Pancreas (tissue), 10 donors: ENCODE data around the gene PLAA. TPM values are rescaled to one million over a fixed set of nuclear protein-coding genes. Genes with fewer than 3 reads are reported as not detected.

Source experiments
- ATAC-seq, 4 donors: fragments of 200-7000 bp; cut with Tn5 transposase; one replicate each; pipeline versions ENCODE4 v1.8.0 to v1.9.1; 2020; ENCODE audit warnings: mild to moderate bottlenecking in 4 of 4, moderate library complexity in 4 of 4
- DNase-seq, 6 donors: peaks; one replicate each; pipeline ENCODE4 v3.0.0-alpha.2; 2020
- FAIRE-seq: peaks from 2 replicates; lab custom pipeline; 2012; peaks lifted over from hg19 to GRCh38; lab: Jason Lieb, UNC
- H3K27ac ChIP-seq, 4 donors: fragments of 200-600 bp; sonication (generic); 1 replicate in 3 of 4; 2 replicates in 1 of 4; pipeline versions ENCODE4 v1.5.0 to v1.8.0; 2020
- H3K27me3 ChIP-seq, 4 donors: fragments of 200-600 bp; one replicate each; pipeline ENCODE4 v1.8.0; 2021
- H3K36me3 ChIP-seq, 3 donors: fragments of 200-600 bp; sonication (generic) in 1 of 3; one replicate each; pipeline versions ENCODE4 v1.5.0 to v1.8.0; 2020 to 2021
- H3K4me1 ChIP-seq, 3 donors: fragments of 200-600 bp; one replicate each; pipeline ENCODE4 v1.8.0; 2021
- H3K4me3 ChIP-seq, 4 donors: fragments of 200-600 bp; sonication (generic) in 2 of 4; one replicate each; pipeline versions ENCODE4 v1.5.0 to v1.8.0; 2020 to 2021
- H3K9me3 ChIP-seq, 4 donors: fragments of 200-600 bp; one replicate each; pipeline ENCODE4 v1.8.0; 2021
- WGBS, 2 donors: extraction: QIAGEN DNeasy Blood & Tissue Kit; methylation state at CpG; one replicate each; pipeline ENCODE4 v1.1.7; 2013; 5-methylcytosine and 5-hydroxymethylcytosine counted together
- intact Hi-C, 3 donors: fragments of 100-400 bp; cut with DNase I; formaldehyde crosslinking; loops; one replicate each; pipeline versions ENCODE4 v1.11.1 to v1.14.2; 2022
- polyA plus RNA-seq, 2 donors: library from polyadenylated mRNA; stranded (reverse); fragments of 200-250 nt; gene quantifications; one replicate each; pipeline ENCODE4 v1.2.3, GENCODE V29; 2013
- total RNA-seq, 6 donors: library from RNA; stranded (reverse); fragmentation: NEBNext Ultra II Directional in 4 of 6; extraction: Animal tissue kit (Norgen Biotek cat#: 25700) in 4 of 6; gene quantifications; one replicate each; pipeline versions ENCODE4 v1.2.1 to v1.2.4, GENCODE V29; 2021 to 2023
- TF ChIP-seq, protein P1 (sequence below), 4 donors: fragments of 200-600 bp; sonication (generic) in 3 of 4; IDR thresholded peaks; one replicate each; pipeline versions ENCODE4 v1.5.0 to v1.8.0; 2021; ENCODE audit warnings: antibody characterized with exemption in 4 of 4
- donor health status: healthy with polysubstance abuse.
- donor health status: DM: no; HTN: no; CAD: no; lungs with moderate emphysema.
- donor health status: DM: no; HTN: no; CAD: no.
- donor health status: control.
- donor health status: control.
- donor health status: Bipolar disorder and iron deficiency.
- donor health status: DM: yes; HTN: yes; CAD: no.
- donor health status: DM: no; HTN: no; CAD: no.
- donor health status: DM: no; HTN: no; CAD: no.
- donor health status: DM: yes; HTN: yes; CAD: no.

The PLAA gene
- total and polyA plus RNA-seq, 8 donors, result 4.6 to 13.8 (median 10.2) TPM

DNA sequence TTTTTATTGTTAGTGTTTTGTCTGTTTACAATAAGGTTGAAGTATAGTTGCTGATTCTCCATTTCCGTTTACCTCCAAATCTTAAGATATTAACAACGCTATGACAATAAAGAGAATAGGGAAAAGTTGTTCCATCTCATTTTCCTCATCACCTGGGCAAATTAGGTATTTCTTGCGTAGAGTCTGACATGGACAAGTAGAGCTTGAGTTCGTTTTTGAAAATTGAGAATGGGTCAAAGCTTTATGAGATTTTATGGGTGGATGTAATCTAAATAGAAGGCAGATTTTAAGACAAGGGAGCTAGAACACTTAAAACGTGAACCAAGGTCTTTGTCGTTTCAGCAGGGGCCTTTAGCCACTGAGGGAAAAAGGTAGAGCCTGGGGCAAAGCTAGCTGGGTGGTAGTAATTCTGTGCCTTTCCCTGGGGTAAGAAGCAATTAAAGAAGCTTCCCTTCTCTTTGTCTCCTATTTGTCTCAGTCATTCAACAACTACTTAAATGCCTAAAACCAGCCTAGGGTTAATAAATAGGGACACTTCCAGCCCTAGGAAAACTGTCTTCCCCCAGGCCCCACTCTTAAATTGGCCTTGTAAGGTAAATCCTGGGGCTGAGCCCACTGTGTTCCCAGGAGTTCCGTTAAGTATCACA, 53.9 kb downstream of the PLAA start:
- 8 to 9% methylated on average over 7 of the region's 7 CpGs for WGBS, 2 donors

DNA sequence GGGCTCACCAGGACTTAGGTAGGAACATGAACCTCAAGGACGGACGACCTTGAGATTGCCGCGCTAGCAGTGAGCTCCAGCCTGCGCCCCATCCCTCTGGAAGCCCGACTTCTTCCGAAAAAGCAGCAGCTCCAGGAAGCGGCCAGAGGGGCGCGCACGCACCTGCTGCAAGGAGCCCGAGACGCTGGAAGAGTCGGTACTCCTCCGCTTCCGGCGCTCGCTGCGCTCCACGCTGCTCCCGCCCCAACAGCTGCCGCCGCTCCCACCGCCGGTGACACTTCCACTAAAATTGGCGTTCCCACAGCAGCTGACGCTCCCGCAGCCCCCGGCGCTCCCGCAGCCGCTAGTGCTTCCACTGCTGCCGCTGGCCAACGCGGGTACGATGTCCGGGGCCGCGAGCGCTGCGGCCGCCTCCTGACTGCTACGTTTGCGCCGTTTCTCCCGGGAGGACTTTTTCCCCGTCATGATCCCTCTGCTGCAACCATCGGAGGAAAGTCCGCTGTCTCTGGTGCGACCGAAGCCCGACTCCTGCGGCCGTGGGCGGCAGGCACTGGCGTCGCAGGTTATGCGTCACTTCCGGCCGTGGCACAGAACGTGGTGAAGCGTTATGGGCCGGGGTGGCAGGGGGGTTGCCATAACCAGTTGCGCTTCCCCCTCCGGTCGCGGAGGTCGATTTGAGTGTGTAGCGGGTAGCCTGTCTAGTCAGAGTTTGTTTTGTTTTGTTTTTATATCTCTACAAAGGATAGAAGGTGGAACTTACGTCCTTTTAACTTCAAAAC, 54.6 kb downstream of the PLAA start, which contains the start of gene CAAP1:
TSS of gene CAAP1 (minus strand) at position 552 of the 779 bp plus-strand sequence. CDS start at position 465, 87 bp downstream.
- peak within 1 kb of the TSS; percentile 86 to 98 (median 94) for H3K4me3 ChIP-seq
- no peaks in the 10 kb centered on the region for H3K9me3 ChIP-seq
- H3K36me3 ChIP-seq, result no peaks in the 10 kb centered on the region
- TF ChIP-seq, protein P1, sequence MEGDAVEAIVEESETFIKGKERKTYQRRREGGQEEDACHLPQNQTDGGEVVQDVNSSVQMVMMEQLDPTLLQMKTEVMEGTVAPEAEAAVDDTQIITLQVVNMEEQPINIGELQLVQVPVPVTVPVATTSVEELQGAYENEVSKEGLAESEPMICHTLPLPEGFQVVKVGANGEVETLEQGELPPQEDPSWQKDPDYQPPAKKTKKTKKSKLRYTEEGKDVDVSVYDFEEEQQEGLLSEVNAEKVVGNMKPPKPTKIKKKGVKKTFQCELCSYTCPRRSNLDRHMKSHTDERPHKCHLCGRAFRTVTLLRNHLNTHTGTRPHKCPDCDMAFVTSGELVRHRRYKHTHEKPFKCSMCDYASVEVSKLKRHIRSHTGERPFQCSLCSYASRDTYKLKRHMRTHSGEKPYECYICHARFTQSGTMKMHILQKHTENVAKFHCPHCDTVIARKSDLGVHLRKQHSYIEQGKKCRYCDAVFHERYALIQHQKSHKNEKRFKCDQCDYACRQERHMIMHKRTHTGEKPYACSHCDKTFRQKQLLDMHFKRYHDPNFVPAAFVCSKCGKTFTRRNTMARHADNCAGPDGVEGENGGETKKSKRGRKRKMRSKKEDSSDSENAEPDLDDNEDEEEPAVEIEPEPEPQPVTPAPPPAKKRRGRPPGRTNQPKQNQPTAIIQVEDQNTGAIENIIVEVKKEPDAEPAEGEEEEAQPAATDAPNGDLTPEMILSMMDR (IDR thresholded peaks at IDR 0.05), result peak in 2 of 4 donors; percentile 3 to 34
- FAIRE-seq (peak; percentile 29), ATAC-seq (peak; percentile 96 to 99 (median 98)), DNase-seq (peak; percentile 92 to 96 (median 94))
- intact Hi-C loops, result no loop called here
- peak within 1 kb of the TSS; percentile 98 to 100 (median 100) for H3K27ac ChIP-seq
- WGBS, 2 donors, result 0% methylated on average over 68 to 70 of the region's 70 CpGs
- peaks cover 13 to 20% (median 19%) of the 10 kb centered on the region in 3 donors for H3K4me1 ChIP-seq
- H3K27me3 ChIP-seq, result no peaks in the 10 kb centered on the region

More for the DNA sequence above, 53.9 kb downstream of the PLAA start:
- no peak for DNase-seq
- peak overlapping the region; percentile 98 to 100 (median 100) for H3K27ac ChIP-seq
- TF ChIP-seq, protein P1 (IDR thresholded peaks at IDR 0.05), result no peak
- H3K36me3 ChIP-seq, result no peaks in the 10 kb centered on the region
- H3K9me3 ChIP-seq, result no peaks in the 10 kb centered on the region
- intact Hi-C loops, result no loop called here
- peaks cover 13 to 17% (median 15%) of the 10 kb centered on the region in 3 donors for H3K4me1 ChIP-seq
- H3K27me3 ChIP-seq, result no peaks in the 10 kb centered on the region
- peak; percentile 45 for FAIRE-seq
- peak overlapping the region; percentile 86 to 98 (median 94) for H3K4me3 ChIP-seq
- ATAC-seq, result no peak

DNA sequence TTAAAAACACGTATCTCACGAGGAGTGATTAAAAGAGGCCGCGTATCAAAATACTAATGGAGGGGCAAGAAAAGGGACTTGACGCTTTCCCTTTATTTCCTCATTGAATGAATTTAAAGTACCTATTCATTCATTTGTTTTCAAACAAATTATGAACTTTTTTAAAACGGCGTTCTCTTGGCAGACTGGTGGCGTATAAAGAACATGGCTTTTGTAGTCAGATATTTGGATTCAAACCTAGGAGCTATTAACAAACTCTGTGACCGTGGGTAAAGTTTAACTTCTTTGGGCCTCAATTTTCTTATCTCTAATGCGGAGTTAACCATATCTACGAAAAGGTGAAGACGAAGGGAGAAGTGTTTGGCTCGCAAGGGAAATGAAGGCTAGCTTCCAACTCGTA, 55.3 kb downstream of the PLAA start:
- no peaks in the 10 kb centered on the region for H3K27me3 ChIP-seq
- peaks cover 13 to 23% (median 19%) of the 10 kb centered on the region in 3 donors for H3K4me1 ChIP-seq
- intact Hi-C loops, result no loop called here
- H3K36me3 ChIP-seq, result no peaks in the 10 kb centered on the region
- no peaks in the 10 kb centered on the region for H3K9me3 ChIP-seq
- peak overlapping the region; percentile 98 to 100 (median 100) for H3K27ac ChIP-seq
- TF ChIP-seq, protein P1 (IDR thresholded peaks at IDR 0.05), result no peak
- FAIRE-seq (no peak), ATAC-seq (peak in 2 of 4 donors; percentile 2 to 4), DNase-seq (no peak)
- H3K4me3 ChIP-seq, result peak overlapping the region; percentile 86 to 98 (median 94)
- 0% methylated on average over 14 of the region's 14 CpGs for WGBS, 2 donors

DNA sequence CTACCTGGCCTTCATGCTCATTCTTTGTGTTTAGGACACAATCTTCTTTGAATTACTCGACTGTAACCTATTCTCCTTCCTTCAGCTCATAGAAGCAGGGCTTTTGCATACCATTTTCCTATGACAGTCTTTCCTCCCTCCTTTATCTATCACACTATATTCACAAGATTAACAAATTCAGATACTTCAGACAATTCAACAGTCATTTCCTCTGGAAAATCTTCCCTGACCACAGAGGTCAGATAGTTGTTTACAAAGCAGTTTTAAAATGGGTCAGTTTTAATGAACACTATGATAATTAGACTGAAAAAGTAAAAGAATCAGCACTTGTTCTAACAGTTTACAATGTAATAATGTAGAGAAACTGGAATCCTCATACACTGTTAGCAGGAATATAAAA, 58.8 kb downstream of the PLAA start:
- no peak for DNase-seq
- WGBS, 2 donors, result 80 to 91% methylated on average over 1 of the region's 1 CpG
- Histone ChIP-seq H3K36me3 (peaks cover 3 to 5% (median 5%) of the 10 kb centered on the region in 3 donors), H3K4me3 (no peak overlapping the region), H3K27ac (no peak overlapping the region), H3K27me3 (no peaks in the 10 kb centered on the region), H3K9me3 (no peaks in the 10 kb centered on the region), H3K4me1 (peaks cover 10 to 23% (median 15%) of the 10 kb centered on the region in 3 donors)
- no peak for FAIRE-seq
- TF ChIP-seq, protein P1 (IDR thresholded peaks at IDR 0.05), result no peak
- ATAC-seq, result no peak
- intact Hi-C loops, result no loop called here
